Renal cortical epithelial cell (primary cell): ENCODE data around the gene HOMER1. TPM values are rescaled to one million over a fixed set of nuclear protein-coding genes. Genes with fewer than 3 reads are reported as not detected.

Source experiments
- DNase-seq: peaks from one replicate; pipeline ENCODE4 v3.0.0-alpha.2; 2011; ENCODE audit warnings: low read depth
- total RNA-seq: library from RNA; depleted of rRNA; stranded (reverse); fragments of >200 nt; gene quantifications from 2 replicates; pipeline ENCODE4 v1.2.3, GENCODE V29; 2014

The HOMER1 gene
- total RNA-seq = 10.6 and 26.2 TPM in 2 replicates

- DNase-seq = peak; percentile 39
These were observed at the start of gene HOMER1 for GRCh38 chr5:79513704-79514390. HOMER1 (minus strand) TSS chr5:79514134; CDS start chr5:79512774, 1,360 bp downstream.

GRCh38 chr5:79563247-79563590 is 49.3 kb upstream of the HOMER1 start:
- DNase-seq = no peak

- DNase-seq = peak; percentile 46
These were observed 48.7 kb upstream of the HOMER1 start for GRCh38 chr5:79562351-79563246.

GRCh38 chr5:79561525-79561893 is 47.6 kb upstream of the HOMER1 start:
- no peak for DNase-seq

GRCh38 chr5:79560771-79561524 is 47.0 kb upstream of the HOMER1 start:
- peak; percentile 56 for DNase-seq

GRCh38 chr5:79555418-79555817 is 41.5 kb upstream of the HOMER1 start:
- DNase-seq = no peak

- no peak for DNase-seq
These were observed 39.0 kb upstream of the HOMER1 start for GRCh38 chr5:79552984-79553383.

GRCh38 chr5:79547982-79548381 is 34.0 kb upstream of the HOMER1 start:
- no peak for DNase-seq

- no peak for DNase-seq
These were observed 33.5 kb upstream of the HOMER1 start for GRCh38 chr5:79547429-79547822.

GRCh38 chr5:79546782-79547428 is 33.0 kb upstream of the HOMER1 start:
- DNase-seq = no peak

- no peak for DNase-seq
These were observed 30.2 kb upstream of the HOMER1 start for GRCh38 chr5:79544131-79544530.

- DNase-seq = no peak
These were observed 27.0 kb upstream of the HOMER1 start for GRCh38 chr5:79540939-79541338.

- no peak for DNase-seq
These were observed 22.4 kb upstream of the HOMER1 start for GRCh38 chr5:79536193-79536906.

- no peak for DNase-seq
These were observed 21.7 kb upstream of the HOMER1 start for GRCh38 chr5:79535477-79536192.

GRCh38 chr5:79529110-79529509 is 15.2 kb upstream of the HOMER1 start:
- DNase-seq = no peak

GRCh38 chr5:79527431-79527830 is 13.5 kb upstream of the HOMER1 start:
- DNase-seq = no peak

GRCh38 chr5:79526928-79527327 is 13.0 kb upstream of the HOMER1 start:
- no peak for DNase-seq

- no peak for DNase-seq
These were observed 12.6 kb upstream of the HOMER1 start for GRCh38 chr5:79526493-79526892.

GRCh38 chr5:79521156-79521555 is 7.2 kb upstream of the HOMER1 start:
- DNase-seq = no peak

GRCh38 chr5:79518718-79519117 is 4.8 kb upstream of the HOMER1 start:
- DNase-seq = peak; percentile 75

GRCh38 chr5:79517601-79518000 is 3.7 kb upstream of the HOMER1 start:
- DNase-seq = no peak
